Neuronal stem cell (in vitro differentiated cells): ENCODE results near the gene FAM110D.
A peak's percentile ranks its signal among the peaks of the same experiment; 100 is the strongest.

Experiments
- DNase-seq: peaks from one replicate; pipeline ENCODE4 v3.0.0-alpha.2; 2013; ENCODE audit warnings: low spot score
- H2AFZ ChIP-seq: one replicate; pipeline ENCODE4 v1.6.1; 2013; ENCODE audit warnings: mild to moderate bottlenecking, low read length, inconsistent platforms
- H2AK5ac ChIP-seq: 2 replicates; pipeline ENCODE4 v1.6.1; 2013; ENCODE audit warnings: low read depth, mild to moderate bottlenecking, inconsistent platforms, low read length, moderate library complexity, mixed read lengths
- H2BK120ac ChIP-seq: 2 replicates; pipeline ENCODE4 v1.6.1; 2013; ENCODE audit warnings: low read depth, mild to moderate bottlenecking, inconsistent platforms, low read length, moderate library complexity, mixed read lengths
- H2BK12ac ChIP-seq: one replicate; pipeline ENCODE4 v1.6.1; 2013; ENCODE audit warnings: low read length, inconsistent platforms
- H2BK15ac ChIP-seq: 2 replicates; pipeline ENCODE4 v1.6.1; 2013; ENCODE audit warnings: mild to moderate bottlenecking, low read length, inconsistent platforms, mixed read lengths
- H2BK5ac ChIP-seq: one replicate; pipeline ENCODE4 v1.6.1; 2013; ENCODE audit warnings: inconsistent platforms, mild to moderate bottlenecking, low read length, moderate library complexity
- H3K14ac ChIP-seq: one replicate; pipeline ENCODE4 v1.6.1; 2013; ENCODE audit warnings: low read length, inconsistent platforms
- H3K18ac ChIP-seq: 2 replicates; pipeline ENCODE4 v1.6.1; 2013; ENCODE audit warnings: low read length, inconsistent platforms
- H3K23ac ChIP-seq: 2 replicates; pipeline ENCODE4 v1.6.1; 2013; ENCODE audit warnings: low read depth, mild to moderate bottlenecking, mixed read lengths, low read length, inconsistent platforms; ENCODE audit not compliant: poor library complexity
- H3K27ac ChIP-seq: replicated peaks from 3 replicates; pipeline ENCODE4 v1.5.1; 2013; ENCODE audit warnings: low read length, inconsistent platforms
- H3K27me3 ChIP-seq, 3 experiments: 2 replicates each; pipeline ENCODE4 v1.6.1; 2013; ENCODE audit warnings: low read length in 3 of 3, mild to moderate bottlenecking in 2 of 3, inconsistent platforms in 1 of 3, low read depth in 1 of 3, mixed read lengths in 1 of 3, moderate library complexity in 1 of 3; ENCODE audit not compliant: control insufficient read depth in 3 of 3, insufficient read depth in 3 of 3
- H3K36me3 ChIP-seq, 2 donors: replicated peaks in 1 of 2; 2 replicates each; pipeline ENCODE4 v1.6.1; 2013; ENCODE audit warnings: low read length in 2 of 2; ENCODE audit not compliant: control insufficient read depth in 2 of 2, insufficient read depth in 2 of 2
- H3K4ac ChIP-seq: 2 replicates; pipeline ENCODE4 v1.6.1; 2013; ENCODE audit warnings: inconsistent platforms, mild to moderate bottlenecking, low read length, moderate library complexity
- H3K4me1 ChIP-seq, 2 donors: 1 replicate in 1 of 2; 2 replicates in 1 of 2; pipeline ENCODE4 v1.6.1; 2013; ENCODE audit warnings: low read length in 2 of 2, low read depth in 1 of 2; ENCODE audit not compliant: control insufficient read depth in 2 of 2, insufficient read depth in 1 of 2
- H3K4me2 ChIP-seq: one replicate; pipeline ENCODE4 v1.6.1; 2013; ENCODE audit warnings: mild to moderate bottlenecking, low read length, inconsistent platforms; ENCODE audit not compliant: insufficient read depth, poor library complexity, severe bottlenecking
- H3K4me3 ChIP-seq, 2 donors: 2 replicates each; pipeline ENCODE4 v1.5.1; 2013; ENCODE audit warnings: low read length in 2 of 2, mild to moderate bottlenecking in 2 of 2, inconsistent platforms in 1 of 2, moderate library complexity in 1 of 2
- H3K79me1 ChIP-seq: one replicate; pipeline ENCODE4 v1.6.1; 2013; ENCODE audit warnings: low read depth, mild to moderate bottlenecking, inconsistent platforms, low read length, moderate library complexity
- H3K9ac ChIP-seq: one replicate; pipeline ENCODE4 v1.6.1; 2013; ENCODE audit warnings: mild to moderate bottlenecking, low read depth, low read length, inconsistent platforms; ENCODE audit not compliant: poor library complexity
- H3K9me3 ChIP-seq, 2 donors: replicated peaks in 1 of 2; 2 replicates each; pipeline versions ENCODE3 to v1.6.1; 2013; ENCODE audit warnings: low read length in 2 of 2, mild to moderate bottlenecking in 2 of 2, inconsistent platforms in 1 of 2, low read depth in 1 of 2, mixed read lengths in 1 of 2, moderate library complexity in 1 of 2; ENCODE audit not compliant: control insufficient read depth in 2 of 2, insufficient read depth in 1 of 2
- H4K8ac ChIP-seq: one replicate; pipeline ENCODE4 v1.6.1; 2013; ENCODE audit warnings: low read depth, mild to moderate bottlenecking, inconsistent platforms, low read length, moderate library complexity
- H4K91ac ChIP-seq: one replicate; pipeline ENCODE4 v1.6.1; 2013; ENCODE audit warnings: low read length, low read depth, mild to moderate bottlenecking, inconsistent platforms; ENCODE audit not compliant: poor library complexity
- WGBS, 2 donors: extraction: QIAGEN DNeasy Blood & Tissue Kit; methylation state at CpG; one replicate each; pipeline ENCODE4 v1.1.7; 2013; ENCODE audit warnings: missing lambda C conversion rate in 2 of 2, mixed read lengths in 1 of 2; ENCODE audit not compliant: insufficient read length in 2 of 2, insufficient replicate concordance in 1 of 2; ENCODE audit errors: extremely low coverage in 2 of 2; 5-methylcytosine and 5-hydroxymethylcytosine counted together

Gene FAM110D

GRCh38 chr1:26197301-26197700, 38.4 kb downstream of the FAM110D start:
- H3K9me3 ChIP-seq: no peaks in the 10 kb centered on the region
- H2BK15ac ChIP-seq: peak overlapping the region; percentile 45
- no peak overlapping the region for H2BK120ac ChIP-seq
- no peak overlapping the region for H3K4me3 ChIP-seq
- no peaks in the 10 kb centered on the region for H3K36me3 ChIP-seq
- no peak overlapping the region for H3K4me2 ChIP-seq
- DNase-seq: no peak
- no peak overlapping the region for H2AFZ ChIP-seq
- H3K4ac ChIP-seq: no peak overlapping the region
- H3K27ac ChIP-seq: no peak overlapping the region
- no peak overlapping the region for H4K8ac ChIP-seq
- no peak overlapping the region for H3K23ac ChIP-seq
- H4K91ac ChIP-seq: no peak overlapping the region
- H3K4me1 ChIP-seq: peaks cover 3 to 9% of the 10 kb centered on the region in 2 donors
- no peak overlapping the region for H3K9ac ChIP-seq
- H2AK5ac ChIP-seq: no peak overlapping the region
- H2BK12ac ChIP-seq: no peak overlapping the region
- no peaks in the 10 kb centered on the region for H3K79me1 ChIP-seq
- no peak overlapping the region for H3K18ac ChIP-seq
- H2BK5ac ChIP-seq: no peak overlapping the region
- no CpG with 5 or more reads among the region's 3 CpGs for WGBS, 2 donors
- no peak overlapping the region for H3K14ac ChIP-seq
- H3K27me3 ChIP-seq: peaks cover 0 to 26% (median 0%) of the 10 kb centered on the region in 3 experiments

GRCh38 chr1:26197813-26198212, 38.9 kb downstream of the FAM110D start:
- H2BK12ac ChIP-seq: no peak overlapping the region
- no peak overlapping the region for H3K14ac ChIP-seq
- H3K4me3 ChIP-seq: no peak overlapping the region
- no peak overlapping the region for H3K4me2 ChIP-seq
- H3K27me3 ChIP-seq: peaks cover 0 to 27% (median 0%) of the 10 kb centered on the region in 3 experiments
- no peak overlapping the region for H2BK120ac ChIP-seq
- H3K9ac ChIP-seq: no peak overlapping the region
- peaks cover 3 to 9% of the 10 kb centered on the region in 2 donors for H3K4me1 ChIP-seq
- H2AFZ ChIP-seq: no peak overlapping the region
- no peak overlapping the region for H3K4ac ChIP-seq
- H2BK15ac ChIP-seq: no peak overlapping the region
- H3K9me3 ChIP-seq: no peaks in the 10 kb centered on the region
- H2BK5ac ChIP-seq: no peak overlapping the region
- no peak overlapping the region for H2AK5ac ChIP-seq
- no peak for DNase-seq
- no CpG with 5 or more reads among the region's 11 CpGs for WGBS, 2 donors
- no peak overlapping the region for H3K18ac ChIP-seq
- H3K27ac ChIP-seq: no peak overlapping the region
- no peaks in the 10 kb centered on the region for H3K36me3 ChIP-seq
- no peak overlapping the region for H4K91ac ChIP-seq
- H4K8ac ChIP-seq: peak overlapping the region; percentile 76
- no peaks in the 10 kb centered on the region for H3K79me1 ChIP-seq
- no peak overlapping the region for H3K23ac ChIP-seq

DNA sequence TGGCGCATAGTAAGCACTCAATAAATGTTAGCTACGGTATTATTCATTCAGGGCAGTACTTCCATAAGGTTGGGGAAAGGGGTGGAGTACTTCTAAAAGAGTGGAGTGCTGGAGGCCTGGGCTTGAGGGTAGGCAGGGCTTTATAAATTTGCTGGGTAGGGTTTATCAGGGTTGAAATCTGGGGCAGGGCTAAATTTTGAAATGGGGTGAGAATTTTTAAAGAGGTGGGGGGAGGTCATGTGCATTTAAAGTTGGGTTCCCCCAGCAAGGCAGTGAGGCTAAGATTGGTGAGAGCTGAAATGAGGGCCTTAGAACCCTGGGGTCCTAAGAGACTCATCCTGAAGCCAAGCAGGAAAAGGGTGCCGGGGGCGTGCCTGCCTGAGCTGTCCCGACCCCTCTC, 41.5 kb downstream of the FAM110D start:
- Histone ChIP-seq H3K9me3 (no peaks in the 10 kb centered on the region), H3K4me1 (peaks cover 3 to 9% of the 10 kb centered on the region in 2 donors), H3K4me2 (no peak overlapping the region), H3K9ac (no peak overlapping the region), H3K4me3 (no peak overlapping the region), H3K4ac (no peak overlapping the region), H2BK15ac (no peak overlapping the region), H2AFZ (peak overlapping the region; percentile 74), H3K23ac (no peak overlapping the region), H4K8ac (no peak overlapping the region), H3K27me3 (peaks cover 0 to 29% (median 0%) of the 10 kb centered on the region in 3 experiments), H3K14ac (no peak overlapping the region), H3K18ac (no peak overlapping the region), H2BK5ac (no peak overlapping the region), H2BK120ac (no peak overlapping the region), H4K91ac (peak overlapping the region; percentile 1), H3K36me3 (no peaks in the 10 kb centered on the region), H2AK5ac (no peak overlapping the region), H3K79me1 (no peaks in the 10 kb centered on the region), H2BK12ac (no peak overlapping the region), H3K27ac (no peak overlapping the region)
- no CpG with 5 or more reads among the region's 5 CpGs for WGBS, 2 donors
- DNase-seq: no peak

- peak overlapping the region; percentile 5 for H2AK5ac ChIP-seq
- H2BK12ac ChIP-seq: no peak overlapping the region
- no peak overlapping the region for H2BK5ac ChIP-seq
- H2BK120ac ChIP-seq: no peak overlapping the region
- no peak overlapping the region for H2AFZ ChIP-seq
- H3K4me3 ChIP-seq: no peak overlapping the region
- no peak overlapping the region for H3K23ac ChIP-seq
- no peak for DNase-seq
- H3K27me3 ChIP-seq: peaks cover 0 to 18% (median 0%) of the 10 kb centered on the region in 3 experiments
- no peak overlapping the region for H3K9ac ChIP-seq
- no peaks in the 10 kb centered on the region for H3K79me1 ChIP-seq
- H3K4me2 ChIP-seq: no peak overlapping the region
- H3K14ac ChIP-seq: no peak overlapping the region
- H3K18ac ChIP-seq: peak overlapping the region; percentile 33
- no peak overlapping the region for H4K91ac ChIP-seq
- no peaks in the 10 kb centered on the region for H3K36me3 ChIP-seq
- no peak overlapping the region for H3K4ac ChIP-seq
- H3K27ac ChIP-seq: no peak overlapping the region
- no peaks in the 10 kb centered on the region for H3K9me3 ChIP-seq
- H4K8ac ChIP-seq: no peak overlapping the region
- peaks cover 3 to 9% of the 10 kb centered on the region in 2 donors for H3K4me1 ChIP-seq
- peak overlapping the region; percentile 15 for H2BK15ac ChIP-seq
- no CpG with 5 or more reads among the region's 9 CpGs for WGBS, 2 donors
Observed at GRCh38 chr1:26203642-26204318, 44.9 kb downstream of the FAM110D start.
